AG08396 (cell line): ENCODE results near the gene PPTC7.
"Not testable (repeated sequence)": the region's sequence is repeated elsewhere in the genome, so short reads cannot be mapped to it uniquely, and the experiment has no call there.

Experiments used
- DNase-seq: peaks from one replicate; pipeline ENCODE4 v3.0.0; 2012; ENCODE audit warnings: low spot score, mixed read lengths

The PPTC7 gene

DNA sequence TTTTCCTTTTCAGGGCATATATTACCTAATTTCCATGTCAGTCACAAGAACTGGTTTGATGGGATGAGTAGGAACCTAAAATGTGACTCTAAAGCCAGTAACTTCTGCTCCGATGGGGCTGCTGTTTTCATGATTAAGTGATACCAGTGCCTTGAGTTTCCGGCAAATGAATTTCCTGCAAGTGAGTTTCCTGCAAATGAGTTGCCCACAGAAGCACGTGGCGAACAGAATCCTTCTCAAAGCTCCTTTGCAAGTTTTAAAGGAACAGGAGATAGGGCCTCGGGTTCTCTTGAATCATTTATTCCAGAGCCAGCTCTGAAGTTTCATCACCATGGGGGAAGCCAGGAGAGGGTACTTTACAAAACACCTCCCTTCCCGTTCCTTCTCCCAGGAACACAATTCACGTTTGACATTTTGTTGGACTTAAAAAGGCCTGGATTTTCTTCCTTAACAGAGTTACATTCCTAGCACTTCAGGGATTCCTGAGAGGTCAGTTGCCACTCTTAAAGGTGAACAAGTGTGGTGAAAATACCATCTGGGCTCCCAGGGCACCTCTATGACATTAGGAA is 2.2 kb upstream of the PPTC7 start:
- no peak for DNase-seq

DNA sequence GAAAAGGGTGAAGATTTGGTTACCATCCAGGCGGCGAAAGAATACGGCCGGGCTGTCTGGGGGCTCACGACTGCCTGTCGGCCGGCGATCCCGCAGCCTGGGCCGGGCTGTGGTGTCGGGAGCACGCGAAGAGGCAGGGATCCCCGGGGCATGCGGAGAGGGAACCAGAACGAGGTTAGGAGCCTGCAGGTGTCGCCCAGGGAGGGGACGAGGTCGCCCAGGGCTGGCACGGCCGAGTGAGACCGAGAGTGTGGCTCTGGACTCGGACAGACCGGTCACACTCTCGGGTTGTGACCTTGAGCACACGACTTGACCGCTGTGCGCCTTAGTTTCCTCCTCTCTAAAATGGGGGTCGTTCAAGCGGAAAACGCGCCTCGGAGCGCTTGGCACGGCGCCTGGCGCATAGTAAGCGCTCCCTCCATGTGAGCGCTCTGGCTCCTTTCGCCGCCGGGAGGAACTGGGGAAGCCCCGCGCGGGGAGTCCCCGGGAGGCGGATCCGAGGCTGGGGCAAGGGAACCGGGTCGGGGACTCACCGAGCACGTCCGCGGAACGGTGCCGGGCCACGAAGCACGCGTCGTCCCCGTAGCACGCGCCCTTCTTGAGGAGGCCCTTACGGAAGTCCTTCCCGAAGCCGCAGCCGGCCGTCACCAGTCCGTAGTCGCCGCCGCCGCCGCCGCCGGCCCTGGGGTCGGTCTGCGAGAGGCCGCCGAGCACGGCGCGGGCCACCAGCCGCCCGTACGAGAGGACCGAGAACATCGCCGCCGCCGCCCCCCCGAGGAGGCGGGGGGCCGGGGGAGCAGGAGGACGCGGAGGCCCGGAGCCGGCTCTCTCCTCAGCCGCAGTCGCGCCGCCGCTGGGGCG is 612 bp downstream of the PPTC7 start:
- DNase-seq, result peak; percentile 56

- no peak for DNase-seq
These were observed 1.2 kb downstream of the PPTC7 start for GRCh38 chr12:110581931-110582275.

GRCh38 chr12:110579535-110580253 is 3.4 kb downstream of the PPTC7 start:
- no peak for DNase-seq

- no peak for DNase-seq
These were observed 4.2 kb downstream of the PPTC7 start for GRCh38 chr12:110578694-110579534.

GRCh38 chr12:110577864-110578693 is 5.0 kb downstream of the PPTC7 start:
- peak; percentile 64 for DNase-seq

- DNase-seq, result no peak
These were observed 6.6 kb downstream of the PPTC7 start for GRCh38 chr12:110576504-110576903.

- no peak for DNase-seq
These were observed 7.8 kb downstream of the PPTC7 start for GRCh38 chr12:110575326-110575725.

DNA sequence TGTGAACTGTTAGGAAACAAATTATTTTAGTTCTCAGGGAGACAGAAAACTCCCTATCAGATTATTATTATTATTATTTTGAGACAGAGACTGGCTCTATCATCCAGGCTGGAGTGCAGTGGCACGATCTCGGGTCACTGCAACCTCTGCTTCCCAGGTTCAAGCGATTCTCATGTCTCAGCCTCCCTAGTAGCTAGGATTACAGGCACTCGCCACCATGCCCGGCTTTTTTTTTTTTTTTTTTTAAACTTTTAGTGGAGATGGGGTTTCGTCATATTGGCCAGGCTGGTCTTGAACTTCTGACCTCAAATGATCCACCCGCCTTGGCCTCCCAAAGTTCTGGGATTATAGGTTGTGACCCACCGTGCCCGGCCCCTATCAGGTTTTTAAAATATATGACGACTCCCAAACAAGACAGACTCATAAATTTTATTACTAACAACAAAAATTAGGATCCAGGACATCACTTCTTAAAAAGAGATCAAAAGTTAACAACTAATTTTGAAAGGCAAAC is 8.3 kb downstream of the PPTC7 start:
- not testable (repeated sequence) for DNase-seq

GRCh38 chr12:110574044-110574443 is 9.1 kb downstream of the PPTC7 start:
- DNase-seq, result no peak

DNA sequence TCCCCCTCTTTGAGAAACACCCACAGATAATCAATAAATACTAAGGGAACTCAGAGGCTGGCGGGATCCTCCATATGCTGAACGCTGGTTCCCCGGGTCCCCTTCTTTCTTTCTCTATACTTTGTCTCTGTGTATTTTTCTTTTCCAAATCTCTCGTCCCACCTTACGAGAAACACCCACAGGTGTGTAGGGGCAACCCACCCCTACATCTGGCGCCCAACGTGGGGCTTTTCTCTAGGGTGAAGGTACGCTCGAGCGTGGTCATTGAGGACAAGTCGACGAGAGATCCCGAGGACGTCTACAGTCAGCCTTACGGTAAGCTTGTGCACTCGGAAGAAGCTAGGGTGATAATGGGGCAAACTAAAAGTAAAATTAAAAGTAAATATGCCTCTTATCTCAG is 12.3 kb downstream of the PPTC7 start:
- DNase-seq, result not testable (repeated sequence)

- not testable (repeated sequence) for DNase-seq
These were observed 13.3 kb downstream of the PPTC7 start for GRCh38 chr12:110569838-110570237.

GRCh38 chr12:110568752-110569151 is 14.4 kb downstream of the PPTC7 start:
- no peak for DNase-seq

DNA sequence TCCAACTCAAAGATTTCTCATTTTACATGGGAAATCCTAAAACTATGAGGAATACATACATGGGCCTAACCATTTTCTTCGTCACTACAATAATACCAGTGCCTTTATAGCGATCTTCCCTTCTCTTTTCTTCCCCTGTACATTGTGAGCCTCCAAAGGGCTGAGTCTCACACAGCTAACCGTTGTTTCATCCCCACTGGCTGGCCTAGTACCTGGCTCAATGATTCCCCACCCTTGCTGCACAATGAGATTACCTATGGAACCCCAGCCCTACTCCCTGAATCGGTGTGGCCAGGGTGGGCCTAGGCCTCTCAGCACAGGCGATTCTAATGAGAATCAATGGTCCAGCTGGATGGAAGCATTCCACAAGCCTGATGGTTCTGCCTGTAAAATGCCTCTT is 16.1 kb downstream of the PPTC7 start:
- no peak for DNase-seq

DNA sequence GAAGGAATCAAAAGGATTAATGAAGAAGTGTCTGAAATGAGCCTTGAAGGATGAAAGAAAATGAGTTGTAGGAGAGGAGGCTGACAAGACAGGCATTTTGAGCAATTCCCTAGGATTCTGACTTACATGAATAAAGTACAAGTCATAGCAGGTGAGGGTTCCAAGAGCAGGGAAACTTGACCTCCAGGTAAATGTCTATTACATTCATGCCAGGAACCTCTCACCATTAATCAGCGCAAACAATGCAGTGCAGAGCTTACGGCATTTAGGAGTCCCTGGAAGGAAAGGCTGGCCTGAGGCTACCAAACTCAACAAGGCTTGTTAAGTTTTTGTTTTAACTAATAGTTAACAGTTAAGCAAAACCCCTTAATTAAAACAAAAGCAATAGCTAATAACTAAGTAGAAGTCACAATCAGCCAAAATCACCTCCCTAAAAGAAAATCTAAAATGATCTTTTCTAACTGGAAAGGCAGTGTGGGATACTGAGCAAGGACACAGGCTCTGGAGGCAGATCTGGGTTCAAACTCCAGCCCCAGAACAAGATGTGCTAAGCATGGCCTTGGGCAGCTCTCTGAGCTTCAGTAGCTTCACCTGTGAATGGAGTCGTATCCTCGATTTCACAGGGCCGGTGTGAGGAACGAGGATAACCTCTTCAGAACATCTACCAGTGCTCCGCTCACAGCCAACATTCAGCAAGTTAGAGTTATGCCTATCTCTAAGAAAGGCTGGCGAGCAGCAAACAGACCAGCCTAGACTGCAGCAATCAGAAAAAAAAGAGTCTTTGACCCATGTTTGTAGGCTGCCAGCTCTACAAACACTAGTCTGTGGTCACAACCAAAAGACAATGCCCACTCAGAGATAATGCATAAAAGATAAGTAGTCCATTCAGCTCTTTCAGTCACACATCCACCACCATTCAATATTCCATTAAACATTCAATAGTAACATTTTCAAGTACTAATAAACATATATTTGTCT is 16.9 kb downstream of the PPTC7 start:
- no peak for DNase-seq

GRCh38 chr12:110564471-110564991 is 18.6 kb downstream of the PPTC7 start:
- DNase-seq, result no peak

DNA sequence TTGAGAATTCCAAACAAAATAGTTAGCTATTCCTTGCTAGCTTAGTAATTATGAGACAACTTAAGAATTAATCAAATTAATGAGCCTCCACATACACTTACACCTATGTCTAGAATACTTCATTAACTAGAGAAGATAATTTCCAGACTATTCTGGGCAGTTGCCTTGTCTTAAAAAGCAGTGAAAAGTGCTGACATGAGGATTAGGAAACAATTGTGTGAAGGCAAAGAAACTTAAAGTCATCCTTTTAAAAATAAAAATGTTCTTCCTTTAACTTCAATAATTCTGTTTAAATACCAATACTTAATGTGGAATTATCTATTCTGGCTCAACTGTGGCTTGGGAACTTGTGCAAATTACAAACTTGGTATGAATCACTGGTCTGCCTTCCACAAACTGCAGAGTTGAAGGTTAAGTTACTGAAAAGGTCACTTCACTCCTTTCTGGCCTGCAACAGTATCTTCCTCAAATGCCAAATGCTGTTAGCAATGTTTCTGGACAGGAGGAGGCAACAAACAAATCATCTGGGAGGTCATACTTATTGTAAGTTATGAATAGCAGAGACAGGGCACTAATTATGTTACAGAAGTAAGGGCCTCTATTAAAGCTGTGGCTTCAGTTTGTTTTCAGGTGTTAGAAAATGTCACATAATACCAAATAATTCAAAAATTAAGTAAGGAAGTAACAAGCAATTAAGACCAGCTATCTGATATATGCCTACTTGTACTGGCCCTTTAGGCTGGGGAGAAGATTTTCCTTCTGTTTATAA is 19.2 kb downstream of the PPTC7 start:
- no peak for DNase-seq

DNA sequence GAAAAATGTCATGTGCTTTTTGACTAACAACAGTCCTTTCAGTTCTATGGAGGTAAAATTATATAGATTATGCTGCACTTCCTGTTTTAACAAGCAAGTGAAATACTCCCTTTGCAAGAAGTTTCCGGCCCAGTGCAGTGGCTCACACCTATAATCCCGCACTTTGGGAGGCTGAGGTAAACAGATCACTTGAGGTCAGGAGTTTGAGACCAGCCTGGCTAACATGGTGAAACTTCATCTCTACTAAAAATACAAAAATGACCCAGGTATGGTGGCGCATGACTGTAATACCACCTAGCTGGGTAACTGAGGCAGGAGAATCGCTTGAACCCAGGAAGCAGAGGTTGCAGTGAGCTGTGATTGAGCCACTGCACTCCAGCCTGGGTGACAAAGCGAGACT is 20.7 kb downstream of the PPTC7 start:
- not testable (repeated sequence) for DNase-seq
